Suppressor macrophage treated with lipopolysaccharide for 1 hour (primary cell): ENCODE results near the gene GPX1.
A peak's percentile ranks its signal among the peaks of the same experiment; 100 is the strongest.
"Not testable (repeated sequence)": the region's sequence is repeated elsewhere in the genome, so short reads cannot be mapped to it uniquely, and the experiment has no call there.

ENCODE experiments used
- DNase-seq, 3 donors: peaks; one replicate each; pipeline ENCODE4 v3.0.0-alpha.2; 2020 to 2022

Gene GPX1

DNA sequence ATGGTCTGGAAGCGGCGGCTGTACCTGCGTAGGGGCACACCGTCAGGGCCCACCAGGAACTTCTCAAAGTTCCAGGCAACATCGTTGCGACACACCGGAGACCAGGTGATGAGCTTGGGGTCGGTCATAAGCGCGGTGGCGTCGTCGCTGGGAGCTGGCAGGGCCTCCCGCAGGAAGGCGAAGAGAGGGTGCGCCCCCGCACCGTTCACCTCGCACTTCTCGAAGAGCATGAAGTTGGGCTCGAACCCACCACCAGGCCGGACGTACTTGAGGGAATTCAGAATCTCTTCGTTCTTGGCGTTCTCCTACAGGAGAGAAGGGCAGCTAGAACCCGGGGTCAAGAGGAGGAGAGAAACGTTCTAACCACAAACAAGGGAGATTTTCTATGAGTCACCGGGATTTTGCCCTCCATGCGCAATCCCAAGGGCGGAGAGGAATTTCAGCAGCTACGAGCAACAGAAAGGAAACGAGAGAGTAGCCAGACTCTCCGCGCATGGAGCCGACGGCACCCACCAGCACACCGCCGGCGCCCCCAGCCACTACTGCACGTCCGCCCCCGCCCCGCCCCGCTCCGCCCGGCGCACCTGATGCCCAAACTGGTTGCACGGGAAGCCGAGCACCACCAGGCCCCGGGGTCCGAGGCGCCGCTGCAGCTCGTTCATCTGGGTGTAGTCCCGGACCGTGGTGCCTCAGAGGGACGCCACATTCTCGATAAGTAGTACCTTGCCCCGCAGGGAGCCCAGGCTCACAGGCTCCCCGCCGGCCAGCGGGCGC, 523 bp downstream of the GPX1 start:
- DNase-seq, result peak; percentile 93 to 97 (median 94)

DNA sequence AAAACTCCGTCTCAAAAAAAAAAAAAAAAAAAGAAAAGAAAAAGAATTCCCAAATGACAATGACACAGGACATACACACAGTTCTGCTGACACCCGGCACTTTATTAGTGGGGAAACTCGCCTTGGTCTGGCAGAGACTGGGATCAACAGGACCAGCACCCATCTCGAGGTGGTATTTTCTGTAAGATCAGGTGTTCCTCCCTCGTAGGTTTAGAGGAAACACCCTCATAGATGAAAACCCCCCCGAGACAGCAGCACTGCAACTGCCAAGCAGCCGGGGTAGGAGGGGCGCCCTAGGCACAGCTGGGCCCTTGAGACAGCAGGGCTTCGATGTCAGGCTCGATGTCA, 1.1 kb downstream of the GPX1 start:
- peak; percentile 42 to 60 (median 50) for DNase-seq

DNA sequence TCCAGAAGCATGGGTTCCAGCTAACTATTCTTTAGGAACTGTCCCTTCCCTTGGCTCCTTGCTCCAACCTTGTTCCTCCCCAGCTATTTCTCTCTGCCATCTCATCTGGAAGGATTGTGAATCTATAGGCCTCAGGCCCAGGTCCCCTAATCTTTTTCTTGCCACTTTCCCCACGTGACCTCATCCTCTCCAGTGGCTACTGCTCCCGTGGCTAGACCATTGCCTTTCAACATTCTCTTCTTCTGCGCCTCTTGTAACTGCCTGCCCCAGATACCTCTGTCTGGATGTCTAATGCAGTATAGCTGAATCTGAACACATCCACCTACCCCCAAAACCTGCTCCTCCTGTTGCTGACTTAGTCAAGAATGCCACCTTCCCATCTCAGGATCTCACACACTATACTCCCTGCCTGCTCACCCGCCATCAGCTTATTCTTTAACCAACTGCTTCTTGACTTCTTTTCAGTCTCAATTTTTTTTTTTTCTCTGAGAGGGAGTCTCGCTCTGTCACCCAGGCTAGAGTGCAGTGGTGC, 5.2 kb downstream of the GPX1 start:
- no peak for DNase-seq

DNA sequence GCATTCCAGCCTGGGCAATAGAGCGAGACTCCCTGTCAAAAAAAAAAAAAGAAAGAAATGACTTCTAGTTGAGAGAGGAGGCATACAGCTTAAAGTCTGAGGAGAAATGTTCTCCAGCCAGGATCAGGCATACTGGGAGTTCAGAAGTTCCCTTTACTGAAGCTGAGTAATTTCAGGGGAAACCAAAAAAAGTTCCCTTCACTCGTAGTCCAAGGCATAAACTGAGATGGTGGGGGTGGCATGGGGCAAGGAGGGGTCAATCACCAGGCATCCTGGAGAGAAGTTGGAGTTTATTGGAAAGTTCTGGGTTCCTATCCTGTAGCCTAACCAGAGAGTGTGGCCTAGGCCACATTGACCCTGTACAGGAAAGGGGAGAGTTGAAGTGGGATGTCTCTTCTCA, 5.9 kb downstream of the GPX1 start:
- DNase-seq, result peak; percentile 88 to 97 (median 93)

DNA sequence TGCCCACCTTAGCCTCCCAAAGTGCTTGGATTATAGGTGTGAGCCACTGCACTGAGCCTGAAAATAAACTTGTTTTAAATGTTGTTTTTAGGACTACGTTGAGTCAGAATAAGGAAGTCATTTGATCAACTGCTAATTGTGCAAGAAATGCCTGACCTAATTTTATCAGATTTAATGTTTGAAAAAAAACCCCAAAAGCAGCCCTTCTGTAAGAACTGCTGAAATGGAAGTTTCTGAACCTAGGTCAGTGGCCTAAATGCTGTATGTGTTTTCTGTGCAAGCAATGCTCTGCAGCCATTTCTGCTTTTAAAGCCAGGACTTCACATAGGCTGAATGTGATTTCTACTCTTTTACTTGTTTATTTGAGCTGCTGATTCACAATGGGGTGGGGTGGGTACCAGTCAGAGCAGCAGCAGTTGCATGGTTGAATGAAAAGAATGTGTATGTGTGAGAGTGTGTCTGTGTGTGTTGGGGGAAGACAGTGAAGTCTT, 6.6 kb downstream of the GPX1 start:
- DNase-seq, result peak; percentile 77 to 96 (median 92)

DNA sequence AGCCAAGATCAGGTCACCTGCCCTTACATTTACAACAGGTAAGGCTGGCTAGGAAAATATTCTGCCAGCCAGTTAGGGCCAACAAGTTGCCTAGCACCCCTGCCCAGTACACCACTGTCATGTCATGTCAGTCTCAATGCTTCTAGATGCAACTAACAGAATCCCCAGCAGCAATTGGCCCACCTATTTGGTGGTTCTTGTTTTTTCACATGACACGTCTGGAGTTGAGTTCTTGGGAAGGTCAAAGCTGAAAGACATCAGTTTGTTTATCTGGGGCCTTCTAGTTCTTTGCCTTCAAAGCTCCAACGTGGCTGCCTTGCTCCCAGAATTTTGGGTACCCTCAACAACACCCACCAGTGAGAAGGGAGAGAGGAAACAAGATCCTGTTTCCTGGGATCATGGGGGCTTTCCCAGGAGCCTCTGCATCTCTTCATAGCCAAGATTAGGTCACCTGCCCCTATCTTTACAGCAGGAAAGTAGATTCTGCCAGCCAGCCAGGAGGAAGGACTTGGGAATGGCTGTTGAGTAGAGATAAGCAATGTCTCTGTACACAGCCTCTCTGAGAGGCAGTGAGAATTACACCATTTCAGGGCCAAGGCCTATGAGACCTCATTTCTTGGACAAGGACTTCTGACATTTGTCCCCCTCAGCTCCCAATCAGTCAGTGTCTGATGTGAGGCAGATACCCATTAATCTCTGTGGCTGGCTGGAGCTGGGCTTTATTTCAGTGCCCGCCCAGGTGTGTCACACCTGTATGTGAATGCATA, 8.6 kb downstream of the GPX1 start:
- peak in 2 of 3 donors; percentile 28 to 33 for DNase-seq

DNA sequence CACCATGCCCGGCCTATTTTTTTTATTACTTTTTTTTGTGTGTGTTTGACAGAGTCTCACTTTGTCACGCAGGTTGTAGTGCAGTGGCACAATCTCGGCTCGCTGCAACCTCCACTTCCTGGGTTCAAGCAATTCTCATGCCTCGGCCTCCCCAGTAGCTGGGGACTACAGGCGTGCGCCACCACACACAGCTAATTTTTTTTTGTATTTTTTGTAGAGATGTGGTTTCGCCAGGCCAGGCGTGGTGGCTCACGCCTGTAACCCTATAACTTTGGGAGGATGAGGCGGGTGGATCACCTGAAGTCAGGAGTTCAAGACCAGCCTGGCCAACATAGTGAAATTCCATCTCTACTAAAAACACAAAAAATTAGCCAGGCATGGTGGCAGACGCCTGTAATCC, 9.8 kb downstream of the GPX1 start:
- not testable (repeated sequence) for DNase-seq

DNA sequence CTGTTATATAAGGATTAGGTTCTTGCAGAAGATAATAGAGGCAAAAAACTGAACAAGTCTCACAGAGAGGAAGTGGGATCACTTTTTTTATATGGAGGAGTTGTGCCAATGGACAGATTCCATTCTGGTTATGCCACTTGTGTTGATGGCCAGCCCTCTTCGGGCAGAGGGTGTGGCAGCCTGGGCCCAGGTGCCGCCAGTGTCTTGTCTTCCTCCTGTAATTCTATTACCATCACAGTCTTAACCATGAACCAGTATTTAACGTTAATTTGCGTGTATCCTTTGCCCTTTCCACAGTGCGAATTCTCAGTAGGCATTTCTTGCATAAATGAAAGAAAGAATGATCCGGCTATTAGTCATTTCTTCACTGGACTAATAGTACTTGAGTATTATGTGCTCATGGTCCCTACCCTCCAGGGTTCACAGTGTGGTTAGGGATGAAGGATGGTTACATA, 11.3 kb downstream of the GPX1 start:
- peak; percentile 43 to 78 (median 63) for DNase-seq

DNA sequence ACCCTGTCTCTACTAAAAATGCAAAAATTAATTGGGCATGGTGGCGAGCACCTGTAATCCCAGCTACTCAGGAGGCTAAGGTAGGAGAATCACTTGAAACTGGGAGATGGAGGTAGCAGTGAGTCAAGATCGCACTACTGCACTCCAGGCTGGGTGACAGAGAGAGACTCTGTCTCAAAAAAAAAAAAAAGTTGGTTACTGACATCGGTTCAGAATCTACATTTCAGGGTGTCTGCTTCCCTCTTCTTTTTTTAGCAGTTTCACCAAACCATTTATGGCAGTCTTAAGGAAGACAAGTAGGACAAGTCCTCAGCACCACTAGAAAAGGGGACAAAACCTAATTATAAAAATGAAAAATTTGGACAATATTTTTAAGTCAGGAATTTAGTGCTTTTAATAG, 15.0 kb downstream of the GPX1 start:
- peak in 2 of 3 donors; percentile 27 to 55 for DNase-seq

DNA sequence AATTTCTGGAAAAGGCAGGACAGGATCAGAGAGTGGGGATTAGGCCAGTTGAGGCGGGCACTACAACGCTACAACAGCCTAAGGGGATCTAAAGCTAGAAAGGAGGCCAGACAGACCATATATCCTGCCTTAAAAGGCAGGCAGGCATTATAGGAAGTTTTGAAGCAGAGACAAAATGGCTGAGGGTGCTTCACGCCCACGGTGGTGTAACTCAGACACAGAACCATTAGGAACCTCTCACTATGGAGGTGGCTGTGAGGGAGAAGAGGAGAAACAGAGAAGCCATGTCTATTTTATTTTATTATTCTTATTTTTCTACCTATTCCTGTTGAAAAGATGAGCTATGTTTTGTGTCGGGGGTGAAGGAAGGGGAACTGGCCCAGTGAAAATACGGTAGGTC, 16.2 kb downstream of the GPX1 start:
- DNase-seq, result peak; percentile 57 to 65 (median 63)

DNA sequence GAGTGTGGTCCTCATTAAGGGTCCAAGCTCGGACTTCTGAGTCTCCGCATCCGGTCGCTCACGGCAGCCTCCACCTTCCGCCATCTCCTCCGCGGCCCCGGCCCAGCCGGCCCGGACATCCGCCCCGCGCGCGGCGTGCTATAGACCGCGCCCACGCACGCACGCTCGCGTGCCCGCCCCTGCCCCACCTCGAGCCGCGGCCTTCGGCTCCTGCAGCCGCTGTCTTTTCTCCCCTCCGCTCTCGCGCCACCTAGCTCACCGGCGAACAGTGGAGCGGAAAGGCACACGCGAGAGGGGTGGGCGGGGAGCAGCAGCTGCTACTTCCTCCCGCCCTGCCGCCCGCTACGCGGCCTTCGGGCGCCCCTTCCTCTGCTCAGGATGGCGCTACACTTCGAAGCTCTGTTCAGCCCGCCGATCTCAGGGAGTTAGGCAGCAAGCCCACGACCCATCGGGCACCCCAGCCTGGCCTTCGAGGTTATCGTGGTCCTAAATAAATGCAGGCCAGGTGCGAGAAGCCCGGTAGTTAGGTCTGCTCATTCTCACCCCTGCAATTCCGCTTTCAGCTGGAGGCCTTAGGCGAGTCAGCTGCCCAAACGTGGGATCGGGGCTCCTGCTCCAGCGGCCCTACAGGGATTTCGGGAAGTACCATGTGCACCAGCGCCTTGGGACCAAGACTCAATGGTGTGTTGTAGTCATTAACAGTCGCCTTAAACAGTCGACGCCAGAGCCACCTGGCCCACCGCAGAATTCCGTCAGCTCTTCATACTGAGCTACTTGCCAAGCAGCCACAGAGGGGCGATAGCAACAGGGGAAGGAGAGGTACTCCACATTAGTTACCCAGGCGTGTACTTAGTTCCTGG, 18.0 kb downstream of the GPX1 start, which contains the start of gene USP4:
Gene USP4, minus strand, starts transcription at position 113 of the 860 bp plus-strand sequence. Its CDS starts 29 bp downstream, at position 84.
- peak; percentile 73 to 88 (median 75) for DNase-seq

DNA sequence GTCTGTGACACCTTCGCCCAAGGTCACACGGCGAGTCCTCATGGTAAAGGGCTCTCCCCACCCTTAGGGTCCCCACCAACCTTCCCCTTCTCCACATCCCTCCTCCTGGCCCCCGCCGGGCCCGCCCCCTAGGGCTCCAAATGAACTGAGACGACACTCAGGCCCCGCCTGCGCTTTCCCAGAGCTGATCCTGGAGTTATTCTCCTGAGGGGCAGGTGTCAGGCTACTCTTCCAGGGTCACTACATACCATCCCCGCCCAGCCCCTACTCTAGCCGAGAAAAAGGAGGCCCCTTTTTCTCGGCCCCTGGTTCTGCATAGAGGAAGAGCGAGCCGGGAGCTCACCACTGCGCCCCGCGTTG, 18.6 kb downstream of the GPX1 start:
- peak in 1 of 3 donors; percentile 47 for DNase-seq

DNA sequence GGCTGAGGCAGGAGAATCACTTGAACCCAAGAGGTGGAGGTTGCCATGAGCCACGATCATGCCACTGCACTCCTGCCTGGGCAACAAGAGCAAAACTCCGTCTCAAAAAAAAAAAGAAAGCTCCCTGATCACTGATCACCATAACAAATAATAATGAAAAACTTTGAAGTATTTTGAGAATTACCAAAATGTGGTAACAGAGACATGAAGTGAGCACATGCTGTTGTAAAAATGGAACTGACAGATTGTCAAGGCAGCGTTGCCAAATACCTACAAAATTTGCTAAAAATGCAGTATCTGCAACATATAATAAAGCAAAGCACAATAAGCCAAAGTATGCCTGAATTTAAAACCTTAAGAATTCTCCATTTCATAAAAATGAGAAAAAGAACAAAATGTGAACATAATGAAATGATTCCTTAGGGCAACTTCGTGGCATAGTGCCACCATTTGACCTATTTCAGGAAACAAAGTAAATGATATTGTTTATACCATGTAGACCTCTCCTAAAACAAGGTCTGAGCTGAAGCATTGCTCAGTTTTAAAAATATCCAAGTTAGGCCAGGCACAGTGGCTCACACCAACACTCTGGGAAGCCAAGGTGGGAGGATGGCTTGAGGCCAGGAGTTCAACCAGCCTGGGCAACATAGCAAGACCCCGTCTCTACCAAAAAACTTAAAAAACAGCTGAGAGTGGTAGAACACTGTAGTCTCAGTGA, 24.1 kb downstream of the GPX1 start:
- DNase-seq, result peak in 1 of 3 donors; percentile 54

DNA sequence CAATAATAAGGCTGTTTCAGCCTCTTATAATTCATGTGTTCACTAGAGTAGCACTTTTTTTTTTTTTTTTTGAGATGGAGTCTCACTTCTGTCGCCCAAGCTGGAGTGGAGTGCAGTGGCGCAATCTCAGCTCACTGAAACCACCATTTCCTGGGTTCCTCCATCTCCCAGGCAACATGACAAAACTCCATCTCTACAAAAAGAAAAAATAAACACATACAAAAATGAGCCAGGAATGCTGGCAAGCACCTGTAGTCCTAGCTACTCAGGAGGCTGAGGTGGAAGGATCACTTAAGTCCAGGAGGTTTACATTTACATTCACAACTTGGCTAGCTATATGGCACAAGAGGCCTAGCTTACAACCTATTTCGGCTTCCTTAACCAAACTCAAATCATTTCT, 25.1 kb downstream of the GPX1 start:
- peak; percentile 54 to 64 (median 61) for DNase-seq

DNA sequence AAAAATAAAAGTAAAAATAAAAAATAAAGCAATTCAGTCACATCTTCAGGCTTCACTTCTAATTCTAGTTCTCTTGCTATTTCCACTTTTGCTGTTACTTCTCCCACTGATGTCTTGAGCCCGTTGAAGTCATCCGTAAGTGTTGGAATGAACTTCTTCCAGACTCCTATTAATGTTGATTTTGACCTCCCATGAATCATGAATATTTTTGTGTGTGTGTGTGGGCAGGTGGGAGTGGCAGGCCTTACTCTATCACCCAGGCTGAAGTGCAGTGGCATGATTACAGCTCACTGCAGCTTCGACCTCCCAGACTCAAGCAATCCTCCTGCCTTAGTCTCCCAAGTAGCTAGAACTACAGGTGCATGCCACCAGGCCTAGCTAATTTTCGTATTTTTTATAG, 29.0 kb downstream of the GPX1 start:
- peak in 2 of 3 donors; percentile 31 to 63 for DNase-seq

DNA sequence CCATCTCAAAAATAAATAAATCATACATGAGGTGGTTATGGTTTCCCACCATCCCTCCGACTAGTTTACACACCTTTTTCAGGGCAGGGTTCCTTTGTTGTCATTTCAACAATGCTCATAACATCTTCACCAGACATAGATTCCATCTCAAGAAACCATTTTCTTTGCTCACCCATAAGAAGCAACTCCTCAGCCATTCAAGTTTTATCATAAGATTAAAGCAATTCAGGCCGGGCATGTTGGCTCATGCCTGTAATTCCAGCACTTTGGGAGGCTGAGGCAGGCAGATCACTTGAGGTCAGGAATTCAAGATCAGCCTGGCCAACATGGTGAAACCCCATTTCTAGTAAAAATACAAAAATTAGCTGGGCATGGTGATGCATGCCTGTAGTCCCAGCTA, 29.8 kb downstream of the GPX1 start:
- not testable (repeated sequence) for DNase-seq

DNA sequence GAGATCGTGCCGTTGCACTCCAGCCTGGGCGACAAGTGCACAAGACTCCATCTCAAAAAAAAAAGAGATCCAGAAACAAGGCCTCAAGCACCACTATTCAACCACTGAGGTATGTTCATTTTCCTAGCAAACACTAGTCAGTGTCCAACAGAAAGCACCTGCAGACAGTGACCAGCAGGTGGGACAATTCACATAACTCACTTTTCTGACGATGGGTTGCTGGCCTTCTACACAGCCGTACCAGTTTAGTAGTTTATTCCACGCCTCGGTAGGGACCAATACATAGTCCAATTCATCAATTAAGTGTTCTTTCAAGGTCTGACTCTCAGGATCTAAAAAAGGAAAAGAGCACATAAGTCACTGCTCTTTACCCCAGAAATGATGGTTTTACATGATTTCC, 30.7 kb downstream of the GPX1 start:
- DNase-seq, result peak in 1 of 3 donors; percentile 19

DNA sequence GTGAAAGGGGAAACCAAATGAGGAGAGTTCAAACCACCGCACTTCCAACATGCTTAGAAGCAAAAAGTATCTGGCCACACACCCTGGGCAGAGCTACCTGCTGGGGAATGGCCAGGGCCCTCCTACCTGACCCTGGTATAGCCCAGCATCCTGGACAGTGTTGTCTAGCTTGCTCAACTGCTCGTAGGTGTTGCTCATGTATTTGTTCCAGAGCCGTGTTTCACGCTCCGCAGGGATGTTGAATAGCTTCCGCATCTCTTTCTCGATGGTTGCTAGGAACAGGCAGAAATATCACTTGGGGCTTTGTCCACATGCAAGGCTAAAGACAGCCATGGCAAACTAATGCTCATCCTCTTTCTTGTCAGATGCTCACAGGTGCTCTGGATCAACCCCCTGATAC, 33.4 kb downstream of the GPX1 start:
- no peak for DNase-seq

DNA sequence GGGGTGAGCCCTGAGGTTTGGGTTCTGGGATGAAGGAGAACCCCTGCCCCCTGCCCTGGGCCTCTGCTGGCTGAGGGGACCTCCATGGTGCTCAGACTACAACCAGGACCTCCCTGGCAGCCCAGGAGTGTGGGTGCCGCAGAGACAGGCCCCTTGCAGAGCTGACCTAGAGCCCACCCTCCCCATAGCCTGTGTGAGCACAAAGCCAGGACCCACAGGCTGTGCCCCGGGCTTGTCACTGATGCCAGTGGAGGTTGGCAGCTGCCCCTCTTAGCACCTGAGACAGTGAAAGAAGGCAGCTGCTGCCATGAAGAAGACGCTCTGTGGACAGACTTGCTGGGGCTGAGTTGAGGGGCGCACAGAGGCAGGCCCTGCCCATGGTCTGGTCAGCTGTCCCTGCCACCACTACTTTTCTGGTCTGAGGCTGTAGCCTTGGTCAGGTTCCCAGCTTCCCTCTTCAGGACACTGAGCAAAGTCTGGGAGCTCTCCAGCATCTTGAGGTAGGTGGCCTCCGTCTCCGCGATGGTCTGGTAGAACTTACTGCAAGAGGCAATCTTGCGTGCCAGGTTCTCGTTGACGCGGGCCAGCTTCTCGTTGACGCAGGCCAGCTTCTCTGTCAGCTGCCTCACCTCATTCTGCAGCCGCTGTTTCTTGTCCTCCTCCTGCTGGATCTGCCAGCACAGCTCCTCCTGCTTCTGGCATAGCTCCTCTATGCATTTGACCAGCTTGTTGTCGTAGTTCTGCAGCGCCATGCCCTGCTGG, 41.3 kb downstream of the GPX1 start:
- no peak for DNase-seq

DNA sequence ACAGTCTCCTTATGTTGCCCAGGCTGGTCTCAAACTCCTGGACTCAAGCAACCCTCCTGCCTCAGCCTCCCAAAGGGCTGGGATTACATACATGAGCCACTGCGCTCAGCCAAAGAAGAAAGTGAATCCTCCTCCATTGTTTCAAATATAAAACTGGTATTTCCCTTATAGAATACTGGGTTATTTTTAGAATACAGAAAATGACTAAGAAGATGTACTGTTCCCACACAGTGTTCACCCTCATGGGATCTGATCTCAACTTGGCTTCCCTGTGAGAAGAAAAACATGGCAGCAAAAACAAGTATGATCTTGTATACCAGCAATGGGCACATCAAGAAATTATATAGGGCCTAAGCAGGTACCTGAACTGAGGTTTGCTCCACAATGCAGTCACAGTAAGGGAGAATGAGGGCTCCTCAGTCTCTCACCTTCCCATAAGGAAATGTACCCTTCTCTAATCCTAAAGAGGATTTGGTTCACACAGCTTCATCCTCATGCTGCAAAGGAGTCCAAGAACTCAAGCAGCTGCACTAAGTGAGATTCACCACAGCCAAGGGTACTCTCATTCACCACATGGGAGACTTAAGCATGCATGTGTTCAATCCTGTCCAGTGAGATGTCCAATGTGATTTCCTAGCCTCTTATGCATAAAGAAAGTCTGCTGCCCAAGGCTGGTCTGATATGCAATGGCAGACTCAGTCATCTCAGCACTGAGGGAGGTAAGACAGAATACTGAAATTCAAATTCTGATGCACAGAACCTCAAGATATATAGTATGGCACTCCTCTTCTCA, 44.1 kb downstream of the GPX1 start:
- DNase-seq, result peak; percentile 66 to 86 (median 77)
